ENCODE data around the gene P2RY14.

The P2RY14 gene

GRCh38 chr3:151224268-151224866 is 54.0 kb downstream of the P2RY14 start:
- H3K27me3 ChIP-seq (replicated peaks; ENCODE audit: insufficient read depth, low read length) = no peaks in the 10 kb centered on the region
- no peaks in the 10 kb centered on the region for H3K79me2 ChIP-seq (ENCODE audit: low read length)
- no peak overlapping the region for H2AFZ ChIP-seq (ENCODE audit: low read length)
- H3K9ac ChIP-seq (ENCODE audit: low read length) = no peak overlapping the region
- H3K4me1 ChIP-seq (ENCODE audit: low read length) = peaks cover 18% of the 10 kb centered on the region
- H3K4me2 ChIP-seq (ENCODE audit: low read depth, low read length) = no peak overlapping the region
- no peaks in the 10 kb centered on the region for H3K9me2 ChIP-seq (replicated peaks; ENCODE audit: insufficient read depth, low read length)
- H3K4me3 ChIP-seq (ENCODE audit: low read length) = no peak overlapping the region
- H3K27ac ChIP-seq (ENCODE audit: low read length) = no peak overlapping the region
- H3K36me3 ChIP-seq (replicated peaks; ENCODE audit: insufficient read depth, low read length) = no peaks in the 10 kb centered on the region
- peaks cover 7% of the 10 kb centered on the region; the same call in 1 of the 2 replicates for H3F3A ChIP-seq (ENCODE audit: insufficient read depth, low read length)
- H4K20me1 ChIP-seq (ENCODE audit: insufficient read depth, low read length) = no peaks in the 10 kb centered on the region
- TF ChIP-seq CTCF (IDR thresholded peaks at IDR 0.05; ENCODE audit: low read length) = no peak
- no peak for TF ChIP-seq EZH2phosphoT487 (IDR thresholded peaks at IDR 0.05; ENCODE audit: low read length)
- no peak for TF ChIP-seq EZH2 (optimal IDR thresholded peaks at IDR 0.05; ENCODE audit: low read depth, low read length)
- no peak for DNase-seq
- no peaks in the 10 kb centered on the region for H3K9me3 ChIP-seq (replicated peaks; ENCODE audit: insufficient read depth, low read length)

GRCh38 chr3:151219056-151219455 is 59.3 kb downstream of the P2RY14 start:
- Histone ChIP-seq H3K4me1 (ENCODE audit: low read length) (no peaks in the 10 kb centered on the region), H3K36me3 (replicated peaks; ENCODE audit: insufficient read depth, low read length) (no peaks in the 10 kb centered on the region), H4K20me1 (ENCODE audit: insufficient read depth, low read length) (no peaks in the 10 kb centered on the region), H2AFZ (ENCODE audit: low read length) (no peak overlapping the region), H3K4me3 (ENCODE audit: low read length) (no peak overlapping the region), H3K79me2 (ENCODE audit: low read length) (no peaks in the 10 kb centered on the region), H3K9me2 (replicated peaks; ENCODE audit: insufficient read depth, low read length) (no peaks in the 10 kb centered on the region), H3K27ac (ENCODE audit: low read length) (no peak overlapping the region), H3K27me3 (replicated peaks; ENCODE audit: insufficient read depth, low read length) (no peaks in the 10 kb centered on the region), H3K9ac (ENCODE audit: low read length) (no peak overlapping the region), H3F3A (ENCODE audit: insufficient read depth, low read length) (no peaks in the 10 kb centered on the region), H3K4me2 (ENCODE audit: low read depth, low read length) (no peak overlapping the region), H3K9me3 (replicated peaks; ENCODE audit: insufficient read depth, low read length) (no peaks in the 10 kb centered on the region)
- no peak for DNase-seq
- TF ChIP-seq EZH2phosphoT487 (IDR thresholded peaks at IDR 0.05; ENCODE audit: low read length) = no peak
- TF ChIP-seq EZH2 (optimal IDR thresholded peaks at IDR 0.05; ENCODE audit: low read depth, low read length) = no peak
- no peak for TF ChIP-seq CTCF (IDR thresholded peaks at IDR 0.05; ENCODE audit: low read length)

GRCh38 chr3:151218136-151218535 is 60.2 kb downstream of the P2RY14 start:
- Histone ChIP-seq H3F3A (ENCODE audit: insufficient read depth, low read length) (no peaks in the 10 kb centered on the region), H3K36me3 (replicated peaks; ENCODE audit: insufficient read depth, low read length) (no peaks in the 10 kb centered on the region), H4K20me1 (ENCODE audit: insufficient read depth, low read length) (no peaks in the 10 kb centered on the region), H3K9ac (ENCODE audit: low read length) (no peak overlapping the region), H3K9me3 (replicated peaks; ENCODE audit: insufficient read depth, low read length) (no peaks in the 10 kb centered on the region), H3K9me2 (replicated peaks; ENCODE audit: insufficient read depth, low read length) (no peaks in the 10 kb centered on the region), H3K4me2 (ENCODE audit: low read depth, low read length) (no peak overlapping the region), H3K4me1 (ENCODE audit: low read length) (no peaks in the 10 kb centered on the region), H3K4me3 (ENCODE audit: low read length) (no peak overlapping the region), H3K27me3 (replicated peaks; ENCODE audit: insufficient read depth, low read length) (no peaks in the 10 kb centered on the region), H2AFZ (ENCODE audit: low read length) (no peak overlapping the region), H3K79me2 (ENCODE audit: low read length) (no peaks in the 10 kb centered on the region), H3K27ac (ENCODE audit: low read length) (no peak overlapping the region)
- DNase-seq = no peak
- TF ChIP-seq EZH2phosphoT487 (IDR thresholded peaks at IDR 0.05; ENCODE audit: low read length) = no peak
- TF ChIP-seq EZH2 (optimal IDR thresholded peaks at IDR 0.05; ENCODE audit: low read depth, low read length) = no peak
- no peak for TF ChIP-seq CTCF (IDR thresholded peaks at IDR 0.05; ENCODE audit: low read length)
